ENCODE measurements around the gene CSTPP1.

- TF ChIP-seq CTCF (IDR thresholded peaks at IDR 0.05; ENCODE audit: low read length) (no peak), EZH2 (IDR thresholded peaks at IDR 0.05; ENCODE audit: borderline replicate concordance, low read length) (no peak)
Measured at GRCh38 chr11:47175746-47176327, 239.3 kb downstream of the CSTPP1 start.

Data from OCI-LY1 (cell line).